ENCODE data around the gene FAM13B.
"Not testable (repeated sequence)": the region's sequence is repeated elsewhere in the genome, so short reads cannot be mapped to it uniquely, and the experiment has no call there.

Gene FAM13B

DNA sequence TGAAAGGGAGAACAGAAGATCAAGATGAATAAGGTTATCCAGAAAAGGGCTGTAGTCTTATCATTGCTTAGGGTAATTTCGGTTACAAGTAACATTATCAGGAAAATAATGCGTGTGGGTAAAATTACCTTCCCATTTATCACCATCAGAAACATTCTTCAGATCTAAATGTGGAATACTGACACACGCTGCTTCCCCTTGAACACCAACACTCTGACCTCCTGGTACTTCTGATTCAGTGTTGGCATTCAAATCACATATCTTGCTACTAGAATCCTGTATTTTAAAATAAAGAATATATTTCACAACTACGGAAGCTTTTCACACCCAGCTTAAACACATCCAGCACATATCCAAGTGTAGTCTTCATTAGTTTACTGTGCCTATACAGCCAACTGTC, 73.4 kb downstream of the FAM13B start:
- no peak for DNase-seq

DNA sequence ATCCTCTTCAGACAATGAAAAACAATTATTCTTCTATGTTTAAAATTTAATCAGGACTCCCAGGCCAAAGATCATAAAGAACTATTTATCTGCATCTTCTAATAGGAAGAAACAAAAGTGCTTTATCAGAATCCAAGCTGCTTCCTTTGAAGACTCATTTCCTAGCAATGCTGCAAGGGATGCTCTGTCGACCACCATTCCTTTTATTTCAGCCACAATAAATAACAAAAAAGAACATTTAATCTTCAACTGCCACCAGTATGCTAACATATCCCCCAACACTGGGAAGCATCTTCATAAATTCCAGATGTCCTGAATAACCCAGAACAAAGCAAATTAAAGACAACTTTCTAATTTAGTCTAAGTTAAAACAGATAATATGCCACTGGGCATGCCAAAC, 74.9 kb downstream of the FAM13B start:
- no peak for DNase-seq

DNA sequence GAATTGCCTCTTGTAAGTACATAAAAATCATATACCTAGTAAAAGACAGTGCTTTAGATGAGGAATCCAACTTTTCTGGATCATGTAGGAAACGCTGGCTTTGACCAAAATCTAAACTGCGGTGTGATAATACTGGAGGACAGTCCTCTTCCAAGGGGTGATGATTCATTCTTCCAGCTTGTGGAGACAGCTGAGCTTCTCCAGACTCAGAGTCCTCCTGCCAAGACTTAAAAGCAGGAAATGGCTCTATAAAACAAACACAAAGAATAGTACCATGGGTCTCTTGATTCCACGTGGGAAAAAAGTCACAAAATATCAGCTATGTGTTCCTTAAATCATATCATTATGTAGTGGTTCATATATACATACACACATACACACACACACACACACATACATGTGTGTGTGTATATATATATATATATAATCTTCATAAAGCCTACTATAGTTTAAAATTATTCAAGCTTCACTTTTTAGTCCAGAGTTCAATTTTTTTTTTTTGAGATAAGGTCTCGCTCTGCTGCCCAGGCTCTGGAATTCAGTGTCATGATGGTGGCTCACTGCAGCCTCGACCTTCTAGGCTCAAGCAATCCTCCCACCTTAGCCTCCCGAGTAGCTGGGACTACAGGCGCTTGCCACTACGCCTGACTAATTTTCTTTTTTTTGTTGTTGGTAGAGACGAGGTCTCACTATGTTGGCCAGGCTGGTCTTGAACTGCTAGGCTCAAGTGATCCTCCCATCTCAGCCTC, 78.6 kb downstream of the FAM13B start:
- DNase-seq: no peak

DNA sequence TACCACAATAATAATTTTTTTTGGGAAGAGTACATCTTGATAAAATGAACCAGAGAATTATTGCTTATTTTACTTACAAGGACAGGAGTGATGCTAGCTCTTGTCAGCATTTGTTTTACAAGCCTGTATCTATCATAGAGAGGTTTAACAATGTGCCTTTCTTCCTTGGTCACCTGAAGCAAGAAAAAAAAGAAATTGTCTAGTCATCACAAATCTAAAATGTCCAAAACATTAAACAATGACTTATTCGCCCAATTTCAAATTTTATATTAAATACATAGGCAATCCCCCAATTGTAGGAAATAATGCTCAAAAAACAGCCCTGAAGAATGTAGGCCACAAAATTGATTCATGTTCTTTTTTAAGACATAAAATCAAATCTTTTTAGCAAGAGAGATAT, 87.1 kb downstream of the FAM13B start:
- no peak for DNase-seq

DNA sequence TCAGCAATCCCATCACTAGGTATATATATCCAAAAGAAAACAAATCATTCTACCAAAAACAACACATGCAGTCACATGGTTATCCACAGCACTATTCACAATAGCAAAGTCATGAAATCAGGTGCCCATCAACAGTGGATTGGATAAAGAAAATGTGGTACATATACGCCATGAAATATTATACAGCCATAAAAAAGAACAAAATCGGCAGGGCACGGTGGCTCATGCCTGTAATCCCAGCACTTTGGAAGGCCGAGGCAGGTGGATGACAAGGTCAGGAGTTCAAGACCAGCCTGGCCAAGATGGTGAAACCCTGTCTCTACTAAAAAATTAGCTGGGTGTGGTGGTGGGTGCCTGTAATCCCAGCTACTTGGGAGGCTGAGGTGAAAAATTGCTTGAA, 88.6 kb downstream of the FAM13B start:
- DNase-seq: not testable (repeated sequence)

DNA sequence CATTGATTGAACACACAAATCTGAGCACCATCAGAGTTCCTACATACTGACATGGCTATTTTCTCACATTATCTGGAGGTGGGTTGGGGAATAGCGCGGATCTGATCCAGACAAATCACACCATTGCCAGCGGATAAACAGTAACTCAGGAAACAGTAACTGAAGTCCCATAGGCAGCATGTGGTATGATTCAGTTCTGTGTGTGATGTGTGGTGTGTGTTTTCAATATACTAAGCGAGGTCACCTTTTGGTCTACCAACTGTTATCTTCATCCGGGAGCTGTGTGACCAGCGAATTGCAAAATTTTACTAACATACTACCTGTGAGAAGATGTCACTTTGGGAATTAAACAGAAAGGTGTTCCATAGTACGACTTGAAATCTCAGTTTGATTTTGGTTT, 93.5 kb downstream of the FAM13B start:
- no peak for DNase-seq

DNA sequence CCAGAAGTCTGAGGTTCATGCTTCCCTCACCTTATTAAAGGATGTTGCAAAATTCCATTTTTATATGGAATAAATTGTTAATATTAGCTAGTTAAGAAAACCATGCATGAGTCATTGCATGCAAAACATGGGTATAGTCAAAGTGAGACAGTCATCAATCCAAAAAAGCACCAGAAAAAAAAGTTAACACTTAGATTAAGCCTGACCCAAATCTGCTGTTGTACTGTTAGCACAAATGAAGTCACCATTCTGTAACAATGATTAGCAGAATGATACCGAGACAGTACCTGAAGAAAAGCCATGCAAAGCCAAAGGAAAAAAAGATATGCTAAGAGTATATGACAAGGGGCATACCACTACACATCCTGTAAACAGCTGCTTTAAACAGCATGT, 94.1 kb downstream of the FAM13B start:
- DNase-seq: no peak

DNA sequence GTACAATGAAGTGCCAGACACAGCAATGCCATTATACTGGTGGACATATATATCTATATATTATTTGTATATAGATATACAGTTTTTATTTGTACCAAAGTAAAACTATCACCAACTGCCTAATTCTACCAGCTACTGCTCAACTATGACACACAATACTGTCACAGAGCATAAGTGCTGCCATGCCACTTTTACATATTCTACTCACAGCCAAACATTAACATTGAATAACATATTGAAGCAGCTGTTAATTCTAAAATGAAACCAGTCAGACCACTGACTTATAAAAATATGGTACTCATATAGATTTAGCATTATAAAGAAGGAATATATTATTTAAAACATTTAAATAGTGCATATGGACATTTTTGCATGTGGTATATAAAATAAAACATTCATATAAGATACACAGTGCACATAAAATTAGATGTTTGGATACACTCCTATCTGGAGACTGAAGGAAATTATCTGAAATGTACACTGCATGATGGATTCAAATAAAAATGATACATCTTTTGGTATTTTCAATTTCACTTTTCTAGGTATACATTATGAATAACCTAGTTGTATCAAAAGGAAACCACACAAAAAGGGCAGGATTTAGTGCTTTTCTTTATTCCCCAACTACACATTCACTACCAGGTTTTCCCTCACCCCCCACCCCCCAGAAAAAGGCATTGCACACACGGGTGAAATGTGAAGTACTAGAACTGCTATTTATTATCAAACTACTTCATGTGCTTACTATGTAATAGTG, 94.7 kb downstream of the FAM13B start:
- no peak for DNase-seq

DNA sequence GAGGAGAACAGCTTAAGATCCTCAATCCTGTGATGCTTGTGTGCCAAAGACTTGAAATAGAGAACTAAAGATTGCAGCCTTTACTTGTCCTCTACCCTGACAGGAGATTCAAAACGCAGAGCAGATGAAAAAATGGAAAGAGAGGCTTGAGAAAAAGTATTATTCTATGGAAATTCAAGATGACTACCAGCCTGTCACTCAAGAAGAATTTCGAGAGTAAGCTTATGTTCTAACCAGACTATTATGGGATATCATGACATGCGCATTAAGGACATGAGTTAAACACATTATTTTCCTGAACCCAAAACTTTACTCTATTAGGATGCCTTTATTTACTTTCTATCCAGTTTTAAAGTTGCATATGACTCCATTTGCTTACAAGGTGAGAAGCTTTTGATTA, 97.2 kb downstream of the FAM13B start:
- DNase-seq: no peak

DNA sequence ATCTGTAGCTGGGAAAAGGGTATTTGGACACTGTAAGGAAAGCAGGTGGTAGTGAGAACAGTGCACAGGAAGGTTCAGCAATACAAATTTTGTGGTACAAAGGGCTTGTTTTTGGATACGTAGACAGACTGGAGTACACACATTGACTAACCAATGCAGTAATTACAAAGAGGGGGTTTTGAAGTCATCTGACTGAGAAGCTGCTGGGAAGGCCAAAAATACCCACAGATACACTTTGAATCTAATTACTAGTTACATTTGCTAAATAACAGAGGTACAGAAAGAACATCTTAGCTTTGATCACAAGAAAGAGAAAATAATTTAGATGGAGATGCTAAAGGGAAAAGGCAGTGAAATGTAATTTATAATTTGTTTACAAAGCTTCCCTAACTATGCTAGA, 97.7 kb downstream of the FAM13B start:
- no peak for DNase-seq

DNA sequence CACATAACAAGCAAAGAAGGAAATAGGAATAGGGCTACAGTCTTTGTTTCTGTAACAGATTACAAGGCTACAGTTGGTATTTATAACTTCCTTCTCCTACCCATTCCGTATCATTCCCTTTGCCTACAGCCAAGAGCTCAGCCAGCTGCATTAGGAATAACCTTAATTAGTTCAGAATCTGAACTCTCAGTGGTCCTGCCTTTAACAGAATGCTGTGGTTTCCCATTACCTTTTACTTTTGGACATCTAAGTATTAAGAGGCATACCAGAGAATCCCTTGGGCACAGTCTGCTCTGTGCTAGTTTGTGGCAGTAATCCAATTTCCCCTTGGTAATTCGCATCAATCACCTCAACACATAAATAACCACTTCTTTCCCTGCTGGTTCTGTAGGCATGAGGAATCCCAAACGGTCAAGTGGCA, 99.4 kb downstream of the FAM13B start:
- no peak for DNase-seq

DNA sequence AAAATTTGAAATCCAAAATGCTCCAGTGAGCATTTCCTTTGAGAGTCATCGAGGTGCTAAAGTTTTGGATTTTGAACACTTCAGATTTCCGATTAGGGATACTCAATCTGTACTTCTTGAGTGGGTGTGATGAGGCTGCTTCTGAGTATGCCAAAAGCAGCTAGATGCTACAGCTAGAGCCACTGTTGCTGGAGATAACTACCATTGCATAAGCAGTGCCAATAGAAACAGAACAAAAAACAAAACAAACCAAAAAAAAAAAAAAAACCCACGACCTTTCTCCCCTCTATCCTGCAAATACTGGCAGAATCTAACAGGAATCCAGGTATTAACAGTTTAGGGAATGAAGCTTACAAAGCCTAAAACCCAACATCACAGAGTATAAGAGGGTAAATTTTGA, 100.1 kb downstream of the FAM13B start:
- DNase-seq: no peak

DNA sequence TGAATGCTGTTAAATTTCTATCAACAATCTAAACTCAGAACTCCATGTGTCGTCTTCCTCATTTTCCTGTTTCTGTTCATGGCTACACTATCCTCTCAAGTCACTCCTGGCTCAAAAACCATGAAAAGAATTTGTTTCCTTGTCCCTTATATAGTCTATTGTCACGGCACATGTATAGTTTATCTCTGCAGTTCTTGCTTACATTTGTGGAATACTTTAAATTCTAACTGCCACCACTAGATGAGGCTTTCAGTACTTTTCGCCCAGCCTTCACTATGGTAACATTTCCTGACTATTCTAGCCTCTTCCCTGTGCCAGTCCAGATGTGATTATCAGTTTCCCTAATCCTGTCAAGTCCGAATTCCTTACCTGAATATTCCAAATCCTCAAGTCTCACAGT, 109.0 kb downstream of the FAM13B start:
- no peak for DNase-seq

DNA sequence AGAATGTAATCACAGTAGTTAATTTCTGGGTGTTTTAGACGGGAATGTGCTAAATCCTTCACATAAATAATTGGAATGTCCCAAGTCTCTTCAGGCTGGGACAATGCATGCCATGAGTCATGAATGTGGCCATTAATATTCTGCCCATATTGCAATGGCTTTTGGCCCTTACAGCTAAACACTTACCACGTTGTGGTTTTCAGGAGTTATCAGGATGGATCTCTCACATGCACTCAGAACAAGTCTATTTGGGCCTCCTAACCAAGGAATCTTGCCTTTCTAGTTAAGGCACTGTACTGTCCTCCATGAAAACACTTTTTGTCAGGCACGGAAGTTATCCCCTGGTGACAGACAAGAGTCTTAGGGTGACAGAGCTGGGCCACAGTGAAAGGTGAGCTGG, 110.9 kb downstream of the FAM13B start:
- DNase-seq: no peak

DNA sequence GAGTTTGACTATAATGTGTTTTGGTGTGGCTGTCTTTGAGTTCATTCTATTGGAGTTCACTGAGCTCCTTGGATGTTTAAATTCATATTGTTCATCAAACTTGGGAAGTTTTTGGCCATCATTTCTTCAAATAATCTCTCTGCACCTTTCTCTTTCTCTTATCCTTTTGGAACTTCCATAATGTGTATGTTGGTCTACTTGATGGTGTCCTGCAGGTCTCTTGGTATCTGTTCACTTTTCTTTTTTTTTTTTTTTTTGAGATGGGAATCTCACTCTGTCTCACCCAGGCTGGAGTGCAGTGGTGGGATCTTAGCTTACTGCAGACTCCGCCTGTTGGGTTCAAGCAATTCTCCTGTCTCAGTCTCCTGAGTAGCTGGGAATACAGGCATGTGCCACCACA, 116.0 kb downstream of the FAM13B start:
- no peak for DNase-seq

DNA sequence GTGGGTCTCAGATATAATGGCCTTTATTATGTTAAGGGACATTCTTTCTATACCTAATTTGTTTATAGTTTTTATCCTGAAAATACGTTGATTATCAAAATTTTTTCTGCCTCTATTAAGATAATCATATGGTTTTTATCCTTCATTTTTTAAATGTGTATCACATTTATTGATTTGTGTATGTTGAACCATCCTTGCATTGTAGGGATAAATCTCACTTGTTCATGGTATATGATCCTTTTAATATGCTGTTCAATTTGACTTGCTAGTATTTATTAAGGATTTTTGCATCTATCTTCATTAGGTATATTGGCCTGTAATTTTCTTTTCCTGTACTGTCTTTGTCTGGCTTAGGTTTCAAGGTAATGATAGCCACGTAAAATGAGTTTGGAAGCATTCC, 118.1 kb downstream of the FAM13B start:
- no peak for DNase-seq

DNA sequence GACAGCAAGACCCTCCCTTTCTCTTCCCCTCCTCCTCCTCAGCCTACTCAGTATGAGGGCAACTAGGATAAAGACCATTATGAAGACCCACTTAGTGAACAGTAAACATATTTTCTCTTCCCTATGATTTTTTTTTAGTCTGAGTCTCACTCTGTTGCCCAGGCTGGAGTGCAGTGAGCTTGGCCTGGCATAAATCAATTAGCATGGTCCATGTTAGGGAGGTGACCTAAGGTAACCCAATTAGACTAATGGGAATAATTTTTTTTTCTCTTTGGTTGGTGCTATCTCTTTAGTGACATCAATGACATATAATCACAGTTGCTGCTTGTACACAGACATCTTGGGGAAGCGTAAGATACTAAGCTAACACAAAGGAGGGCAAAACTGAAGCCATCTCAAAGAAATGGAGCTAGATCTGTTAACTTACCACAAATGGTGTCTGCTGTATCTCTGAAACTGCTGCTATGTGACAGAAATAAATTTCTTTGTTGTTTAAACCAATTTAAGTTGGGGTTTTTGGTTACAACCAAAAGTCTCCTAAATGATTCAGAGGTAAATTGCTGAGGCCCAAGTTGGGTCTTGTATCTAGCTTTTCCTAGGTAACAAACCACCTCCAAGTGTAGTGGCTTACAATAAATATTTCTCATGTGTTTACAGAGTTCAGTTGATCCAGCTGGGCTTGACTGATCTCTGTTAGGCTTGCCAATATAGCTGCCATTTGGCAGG, 130.3 kb downstream of the FAM13B start:
- DNase-seq: no peak

DNA sequence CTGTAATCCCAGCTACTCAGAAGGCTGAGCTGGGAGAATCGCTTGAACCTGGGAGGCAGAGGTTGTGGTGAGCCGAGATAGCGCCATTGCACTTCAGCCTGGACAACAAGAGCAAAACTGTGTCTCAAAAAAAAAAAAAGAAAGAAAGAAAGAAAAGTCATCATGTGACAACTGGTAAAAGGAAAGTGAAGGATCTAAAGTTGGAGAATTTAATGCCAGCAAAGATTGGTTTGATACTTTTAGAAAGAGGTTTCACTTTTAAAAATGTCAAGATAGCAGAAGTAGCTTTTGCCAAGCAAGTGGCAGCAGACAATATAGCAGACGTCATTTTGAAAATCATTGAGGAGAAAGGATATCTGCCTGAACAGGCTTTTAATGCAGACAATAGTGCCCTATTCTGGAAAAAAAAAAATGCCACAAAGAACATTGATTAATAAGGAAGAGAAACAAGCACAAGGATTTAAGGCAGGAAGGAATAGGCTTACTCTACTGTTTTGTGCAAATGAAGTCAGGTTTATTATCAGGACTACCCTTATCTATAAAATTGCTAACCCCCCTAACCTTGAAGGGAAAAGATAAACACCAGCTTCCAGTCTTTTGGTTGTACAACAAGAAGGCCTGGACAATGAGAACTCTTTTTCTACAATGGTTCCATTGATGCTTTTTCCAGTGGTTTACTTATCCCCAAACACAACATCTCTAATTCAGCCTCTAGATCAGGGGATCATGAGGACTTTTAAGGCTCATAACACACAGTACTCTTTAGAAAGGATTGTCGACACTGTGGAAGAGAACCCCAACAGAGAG, 131.7 kb downstream of the FAM13B start:
- DNase-seq: no peak

DNA sequence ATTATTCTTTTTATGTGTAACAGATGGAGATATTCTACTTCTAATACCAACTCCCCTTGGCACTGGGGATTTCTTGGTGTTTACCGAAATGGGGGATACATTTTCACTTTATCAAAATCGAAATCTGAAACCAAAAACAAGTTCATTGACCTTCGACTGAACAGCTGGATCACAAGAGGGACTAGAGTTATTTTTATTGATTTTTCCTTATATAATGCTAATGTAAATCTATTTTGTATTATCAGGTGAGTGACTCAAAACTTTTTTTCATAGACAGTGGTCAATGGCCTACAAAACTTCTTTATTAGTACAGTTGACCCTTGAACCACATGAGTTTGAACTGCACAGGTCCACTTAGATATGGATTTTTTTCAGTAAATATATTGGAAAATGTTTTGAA, 133.4 kb downstream of the FAM13B start:
- DNase-seq: no peak

DNA sequence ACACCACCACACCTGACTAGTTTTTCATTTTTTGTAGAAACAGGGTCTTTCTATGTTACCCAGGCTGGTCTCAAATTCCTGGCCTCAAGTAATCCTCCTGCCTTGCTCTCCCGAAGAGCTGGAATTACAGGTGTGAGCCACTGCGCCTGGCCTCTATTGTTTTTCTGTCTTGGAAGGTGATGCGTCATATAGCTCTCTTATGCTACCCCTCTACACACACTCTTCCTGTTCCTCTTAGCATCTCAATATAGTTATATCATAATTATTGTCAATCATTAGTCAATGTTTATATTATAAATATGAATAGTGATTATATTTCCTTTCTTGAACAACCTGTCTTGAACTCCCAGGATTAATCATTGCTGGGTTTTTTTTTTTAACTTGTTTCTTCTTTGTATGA, 136.3 kb downstream of the FAM13B start:
- DNase-seq: no peak

DNA sequence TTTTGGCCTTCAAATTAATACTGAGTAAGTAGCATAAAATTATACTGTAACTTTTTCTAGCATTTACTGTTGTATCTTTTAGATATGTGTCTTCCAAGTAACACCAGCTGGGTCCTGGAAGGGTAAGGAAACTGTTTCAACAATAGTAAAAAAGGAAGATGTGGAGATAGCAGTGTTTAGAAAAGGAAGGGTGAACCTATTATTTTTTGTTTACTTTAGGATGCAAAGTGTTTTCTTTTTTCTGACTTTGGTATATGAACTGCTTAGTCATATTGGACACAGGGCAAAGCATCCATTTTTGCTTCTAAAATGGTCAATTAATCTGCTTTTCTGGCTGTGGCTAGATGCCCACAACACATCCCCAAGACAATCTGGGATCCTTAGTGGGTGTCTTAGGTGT, 138.3 kb downstream of the FAM13B start:
- DNase-seq: no peak

DNA sequence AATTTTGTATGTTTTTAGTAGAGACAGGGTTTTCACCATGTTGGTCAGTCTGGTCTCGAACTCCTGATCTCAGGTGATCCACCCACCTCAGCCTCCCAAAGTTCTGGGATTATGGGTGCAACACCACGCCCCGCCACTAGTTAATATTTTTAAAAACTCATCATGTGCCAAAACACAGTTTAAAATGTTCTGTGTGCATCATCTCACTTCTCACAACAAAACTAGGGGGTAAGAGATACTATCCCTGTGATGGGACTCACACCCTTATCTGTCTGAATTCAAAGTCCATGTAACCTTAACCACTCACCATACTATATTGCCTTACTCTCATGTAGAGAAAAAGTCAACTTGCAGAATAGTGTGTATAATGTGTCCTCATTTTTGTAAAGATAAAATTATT, 141.0 kb downstream of the FAM13B start:
- no peak for DNase-seq

DNA sequence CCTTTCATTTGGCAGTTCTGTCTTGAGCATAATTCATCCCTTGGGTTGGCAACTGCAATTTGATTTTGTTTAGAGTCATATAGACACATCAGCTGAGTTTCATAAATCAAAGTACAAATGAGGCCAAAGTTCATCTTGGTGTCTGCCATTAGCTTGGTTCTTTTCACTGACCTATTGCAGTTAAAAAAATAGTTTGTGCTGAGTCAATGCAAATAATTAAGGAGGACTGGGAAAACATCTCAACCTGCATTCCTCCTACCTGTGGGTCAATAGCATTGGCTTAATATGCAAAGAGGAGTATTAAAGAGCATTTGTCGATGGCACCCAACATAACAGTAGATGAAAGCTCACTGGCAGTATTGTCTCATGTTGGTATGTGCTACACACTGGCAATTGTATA, 142.0 kb downstream of the FAM13B start:
- no peak for DNase-seq
